Measurements from ENCODE around the gene UBE2D2.
A peak's percentile ranks its signal among the peaks of the same experiment; 100 is the strongest.

DNA sequence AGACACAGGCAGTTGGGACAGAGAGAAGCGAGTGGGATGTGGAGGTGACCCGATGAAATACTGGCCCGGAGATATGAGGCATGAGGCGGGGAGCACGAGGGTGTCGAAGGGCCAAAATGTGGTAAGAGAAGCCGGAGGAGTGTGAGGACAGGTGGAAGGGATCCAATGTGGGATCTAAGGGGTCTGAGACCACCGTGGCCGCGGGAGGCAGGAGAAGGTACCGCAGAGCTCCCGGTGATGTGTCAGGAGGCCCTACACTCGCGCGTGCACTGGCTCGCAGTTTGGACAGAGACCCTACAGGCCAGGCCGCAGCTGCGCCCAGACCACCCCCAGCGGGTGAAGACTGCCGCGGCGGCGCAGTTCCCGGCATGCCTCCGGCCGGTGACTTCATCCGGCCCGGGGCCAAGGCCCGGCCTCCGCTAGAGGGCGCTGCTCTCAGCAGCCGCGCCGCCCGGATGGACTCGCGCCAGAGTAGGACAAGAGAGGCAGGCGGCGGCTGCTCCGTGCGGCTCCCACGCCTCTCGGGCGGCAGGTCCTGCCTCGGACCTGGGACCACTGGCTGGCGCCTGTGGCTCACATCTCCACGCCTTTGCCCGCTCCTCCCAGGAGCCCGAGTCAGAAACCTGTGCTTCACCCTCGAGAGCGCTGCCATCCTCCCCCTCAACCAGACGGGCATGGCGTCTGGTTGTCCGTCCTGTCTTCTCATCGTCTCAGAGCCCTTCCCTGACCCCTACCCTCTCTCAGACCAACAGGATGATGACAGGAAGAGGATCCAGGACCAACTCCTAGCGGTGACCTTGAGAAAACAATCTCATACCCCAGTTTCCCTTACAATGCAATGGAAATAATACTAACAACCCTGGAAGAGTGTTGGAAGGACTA lies 43.2 kb upstream of the UBE2D2 start:
- TF ChIP-seq, protein P1, sequence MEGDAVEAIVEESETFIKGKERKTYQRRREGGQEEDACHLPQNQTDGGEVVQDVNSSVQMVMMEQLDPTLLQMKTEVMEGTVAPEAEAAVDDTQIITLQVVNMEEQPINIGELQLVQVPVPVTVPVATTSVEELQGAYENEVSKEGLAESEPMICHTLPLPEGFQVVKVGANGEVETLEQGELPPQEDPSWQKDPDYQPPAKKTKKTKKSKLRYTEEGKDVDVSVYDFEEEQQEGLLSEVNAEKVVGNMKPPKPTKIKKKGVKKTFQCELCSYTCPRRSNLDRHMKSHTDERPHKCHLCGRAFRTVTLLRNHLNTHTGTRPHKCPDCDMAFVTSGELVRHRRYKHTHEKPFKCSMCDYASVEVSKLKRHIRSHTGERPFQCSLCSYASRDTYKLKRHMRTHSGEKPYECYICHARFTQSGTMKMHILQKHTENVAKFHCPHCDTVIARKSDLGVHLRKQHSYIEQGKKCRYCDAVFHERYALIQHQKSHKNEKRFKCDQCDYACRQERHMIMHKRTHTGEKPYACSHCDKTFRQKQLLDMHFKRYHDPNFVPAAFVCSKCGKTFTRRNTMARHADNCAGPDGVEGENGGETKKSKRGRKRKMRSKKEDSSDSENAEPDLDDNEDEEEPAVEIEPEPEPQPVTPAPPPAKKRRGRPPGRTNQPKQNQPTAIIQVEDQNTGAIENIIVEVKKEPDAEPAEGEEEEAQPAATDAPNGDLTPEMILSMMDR (IDR thresholded peaks at IDR 0.05), result peak; percentile 77 to 96 (median 90)
- TF ChIP-seq POLR2A (IDR thresholded peaks at IDR 0.05) (peak in 1 of 2 donors; percentile 19), POLR2AphosphoS5 (IDR thresholded peaks at IDR 0.05; ENCODE audit: insufficient read depth in 1 of 2, low read depth in 1 of 2) (peak; percentile 88 to 92)
